GM12874 (cell line): ENCODE results near the gene ULK4.

Source experiments
- TF ChIP-seq, protein P1 (sequence below): IDR thresholded peaks from 2 replicates; pipeline ENCODE4 v1.5.1; 2011; ENCODE audit warnings: low read depth, mild to moderate bottlenecking, control low read depth, low read length, moderate library complexity; ENCODE audit not compliant: insufficient read depth

The ULK4 gene

DNA sequence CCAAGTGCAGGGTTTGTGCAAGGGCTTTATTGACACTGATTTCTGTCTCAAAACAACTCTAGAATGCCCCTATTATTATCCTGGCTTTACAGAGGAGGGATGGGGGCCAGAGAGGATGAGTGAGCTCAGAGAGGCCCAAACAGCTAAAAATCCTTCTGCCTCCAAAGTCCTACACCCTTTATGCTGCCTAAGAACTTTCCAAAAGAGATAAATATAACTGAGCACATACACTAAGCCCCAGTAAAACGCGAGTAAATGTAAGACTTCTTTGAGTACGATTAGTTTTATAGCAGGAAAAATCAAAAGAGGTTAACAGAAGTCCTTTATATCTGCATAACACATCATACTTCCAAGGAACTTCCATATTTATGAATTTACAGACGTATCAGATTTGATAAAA lies 613.5 kb downstream of the ULK4 start:
- TF ChIP-seq, protein P1, sequence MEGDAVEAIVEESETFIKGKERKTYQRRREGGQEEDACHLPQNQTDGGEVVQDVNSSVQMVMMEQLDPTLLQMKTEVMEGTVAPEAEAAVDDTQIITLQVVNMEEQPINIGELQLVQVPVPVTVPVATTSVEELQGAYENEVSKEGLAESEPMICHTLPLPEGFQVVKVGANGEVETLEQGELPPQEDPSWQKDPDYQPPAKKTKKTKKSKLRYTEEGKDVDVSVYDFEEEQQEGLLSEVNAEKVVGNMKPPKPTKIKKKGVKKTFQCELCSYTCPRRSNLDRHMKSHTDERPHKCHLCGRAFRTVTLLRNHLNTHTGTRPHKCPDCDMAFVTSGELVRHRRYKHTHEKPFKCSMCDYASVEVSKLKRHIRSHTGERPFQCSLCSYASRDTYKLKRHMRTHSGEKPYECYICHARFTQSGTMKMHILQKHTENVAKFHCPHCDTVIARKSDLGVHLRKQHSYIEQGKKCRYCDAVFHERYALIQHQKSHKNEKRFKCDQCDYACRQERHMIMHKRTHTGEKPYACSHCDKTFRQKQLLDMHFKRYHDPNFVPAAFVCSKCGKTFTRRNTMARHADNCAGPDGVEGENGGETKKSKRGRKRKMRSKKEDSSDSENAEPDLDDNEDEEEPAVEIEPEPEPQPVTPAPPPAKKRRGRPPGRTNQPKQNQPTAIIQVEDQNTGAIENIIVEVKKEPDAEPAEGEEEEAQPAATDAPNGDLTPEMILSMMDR = no peak

DNA sequence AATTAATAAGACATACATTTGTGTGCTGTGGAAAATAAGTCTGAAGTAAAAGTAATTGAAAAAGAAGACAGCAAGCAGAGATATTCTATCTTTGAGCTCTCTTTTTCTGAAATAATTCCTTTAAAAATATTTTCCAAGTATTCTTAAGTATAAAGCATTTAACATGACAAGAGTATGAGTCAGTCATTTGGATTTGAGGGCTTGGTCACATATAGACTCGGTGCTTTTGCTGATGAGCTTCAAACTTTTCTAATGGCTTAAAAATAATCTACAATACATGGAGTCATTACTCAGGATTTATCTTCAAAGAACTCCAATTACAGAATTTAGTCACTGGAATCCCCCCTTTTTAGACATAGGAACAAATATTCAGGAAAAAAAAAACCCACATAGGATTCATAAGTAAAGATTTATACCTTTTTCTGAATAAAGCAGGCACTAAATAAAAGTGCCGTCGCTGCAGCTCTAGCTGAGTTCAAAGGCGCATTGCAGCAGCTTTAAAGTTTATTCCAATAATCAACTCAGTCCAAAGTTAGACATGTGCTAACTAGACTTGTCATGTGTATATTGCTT lies 615.1 kb downstream of the ULK4 start:
- TF ChIP-seq, protein P1 = no peak

DNA sequence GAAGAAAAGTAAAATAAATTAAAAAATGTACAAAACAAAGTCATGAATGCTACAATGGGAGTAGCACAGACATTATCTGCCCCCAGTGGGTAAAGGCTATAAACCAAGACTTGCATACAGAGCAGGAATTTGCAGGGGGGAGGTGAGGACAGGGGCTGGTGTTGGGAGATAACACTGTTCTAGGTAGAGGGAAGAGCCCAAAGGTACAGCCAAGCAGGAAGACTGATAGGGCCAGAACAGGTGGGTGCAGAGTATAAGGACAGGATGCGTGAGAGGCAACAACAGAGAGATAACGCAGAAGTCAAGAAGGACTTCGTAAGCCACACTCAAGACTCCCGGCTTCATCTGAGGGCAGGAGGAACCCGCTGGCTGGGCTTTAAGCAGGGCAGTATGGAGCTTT lies 616.1 kb downstream of the ULK4 start:
- TF ChIP-seq, protein P1 = no peak

DNA sequence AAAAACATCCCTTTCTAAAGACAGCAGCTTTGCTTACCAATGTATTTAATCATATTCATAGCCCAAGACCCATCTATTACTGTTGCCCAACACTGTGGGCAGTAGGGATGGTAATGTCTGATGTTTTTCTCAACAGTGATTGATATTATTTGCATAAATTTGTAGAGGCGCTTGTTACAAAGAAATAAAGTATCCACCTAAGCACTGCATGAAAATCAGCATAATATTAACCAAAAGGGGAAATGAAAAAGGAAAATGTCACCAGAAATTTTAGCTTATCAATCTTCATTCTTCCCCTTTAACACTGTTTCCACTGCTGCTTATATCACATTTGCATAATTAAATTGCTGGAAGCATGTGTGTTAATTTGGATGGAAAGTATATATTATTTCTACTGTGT lies 622.1 kb downstream of the ULK4 start:
- TF ChIP-seq, protein P1 = no peak

DNA sequence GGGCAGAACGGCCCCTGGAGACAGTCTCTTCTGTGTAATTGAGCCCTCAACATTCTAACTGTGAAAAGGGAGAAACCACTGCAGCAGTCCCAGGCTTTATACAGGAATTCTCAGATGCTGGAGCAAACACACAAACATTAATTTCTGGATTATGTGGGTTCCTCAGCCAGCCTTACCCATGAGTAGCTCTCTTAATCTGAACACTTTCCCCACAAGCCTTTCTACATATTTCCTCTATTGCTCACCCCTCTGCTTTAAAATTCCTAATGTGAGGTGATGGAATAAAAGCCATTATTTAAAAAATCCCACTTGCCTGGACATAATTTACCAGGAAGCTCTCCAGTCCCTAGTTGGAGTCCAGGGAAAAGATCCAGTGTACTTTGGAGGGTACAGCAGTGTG lies 623.6 kb downstream of the ULK4 start:
- TF ChIP-seq, protein P1 = no peak

DNA sequence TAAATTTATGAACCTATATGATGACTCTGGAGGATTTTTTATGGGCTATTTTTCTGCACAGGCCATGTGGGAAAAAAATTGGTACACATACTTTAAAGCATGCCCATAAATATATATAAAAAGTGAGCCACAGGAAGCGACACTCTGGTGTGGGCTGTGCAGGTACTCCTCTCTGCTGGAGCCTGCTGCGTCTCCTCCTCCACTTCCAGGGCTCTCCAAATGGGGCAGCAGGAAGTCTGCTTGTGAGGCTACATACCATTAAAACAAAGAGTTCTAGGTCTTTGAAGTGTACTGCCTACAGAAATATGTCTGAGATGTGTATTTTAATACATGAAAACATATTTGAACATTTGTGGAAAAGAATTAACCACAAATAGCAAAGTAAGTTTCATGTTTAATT lies 627.5 kb downstream of the ULK4 start:
- TF ChIP-seq, protein P1 = no peak

DNA sequence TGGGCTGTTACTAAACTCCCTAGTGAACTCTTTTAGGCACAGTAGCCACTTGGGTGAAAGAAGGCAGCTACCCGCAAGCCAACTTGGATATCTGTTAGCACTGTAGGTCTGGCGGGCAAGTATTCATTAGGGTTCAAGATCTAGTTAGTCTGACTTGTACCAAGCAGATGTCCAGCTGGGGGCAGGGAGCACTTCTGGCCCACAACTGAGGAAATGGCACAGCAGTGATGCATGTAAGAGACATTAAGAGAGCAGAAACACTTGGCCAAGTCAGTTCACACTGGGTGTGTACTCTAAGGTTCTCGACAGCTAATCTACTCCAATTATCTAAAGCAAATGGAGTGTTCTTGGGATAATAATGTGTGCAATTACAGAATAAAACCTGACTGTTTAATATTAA lies 630.9 kb downstream of the ULK4 start:
- TF ChIP-seq, protein P1 = no peak
